HL-60 (cell line): ENCODE measurements around the gene NUDT2.
"Not testable (repeated sequence)": the region's sequence is repeated elsewhere in the genome, so short reads cannot be mapped to it uniquely, and the experiment has no call there.

Source experiments
- DNase-seq, 2 experiments: peaks; one replicate each; pipeline ENCODE4 v3.0.0-alpha.2; 2010 to 2020; ENCODE audit warnings: low read depth in 1 of 2, low spot score in 1 of 2
- H3K27ac ChIP-seq: fragments of 250-450 bp; sonication (Bioruptor Pico); replicated peaks from 2 replicates; pipeline ENCODE4 v1.5.1; 2020; ENCODE audit warnings: mild to moderate bottlenecking, moderate library complexity
- H3K27me3 ChIP-seq: fragments of 250-450 bp; sonication (Bioruptor Pico); 2 replicates; pipeline ENCODE4 v1.5.1; 2021; ENCODE audit warnings: mild to moderate bottlenecking, moderate library complexity; ENCODE audit not compliant: insufficient read depth, poor library complexity, severe bottlenecking
- H3K4me3 ChIP-seq: replicated peaks from 2 replicates; pipeline ENCODE4 v1.5.1; 2011; ENCODE audit warnings: mild to moderate bottlenecking, control low read depth, low read length; ENCODE audit not compliant: insufficient read depth
- GABPA ChIP-seq: IDR thresholded peaks from 2 replicates; pipeline ENCODE4 v1.6.1; 2012; ENCODE audit warnings: low read depth
- POLR2AphosphoS5 ChIP-seq: IDR thresholded peaks from 2 replicates; pipeline ENCODE4 v1.6.1; 2012; ENCODE audit warnings: low read depth
- SPI1 ChIP-seq: IDR thresholded peaks from 2 replicates; pipeline ENCODE4 v1.6.1; 2012; ENCODE audit warnings: low read depth, mild to moderate bottlenecking, borderline replicate concordance
- TF ChIP-seq, protein P1 (sequence below): IDR thresholded peaks from 2 replicates; pipeline ENCODE4 v1.6.1; 2012; ENCODE audit warnings: low read depth; ENCODE audit not compliant: insufficient replicate concordance
- TF ChIP-seq, protein P2 (sequence below): IDR thresholded peaks from one replicate; pipeline ENCODE4 v1.5.1; 2011; ENCODE audit warnings: low read length, control low read depth, inconsistent platforms; ENCODE audit not compliant: insufficient read depth

NUDT2 gene

DNA sequence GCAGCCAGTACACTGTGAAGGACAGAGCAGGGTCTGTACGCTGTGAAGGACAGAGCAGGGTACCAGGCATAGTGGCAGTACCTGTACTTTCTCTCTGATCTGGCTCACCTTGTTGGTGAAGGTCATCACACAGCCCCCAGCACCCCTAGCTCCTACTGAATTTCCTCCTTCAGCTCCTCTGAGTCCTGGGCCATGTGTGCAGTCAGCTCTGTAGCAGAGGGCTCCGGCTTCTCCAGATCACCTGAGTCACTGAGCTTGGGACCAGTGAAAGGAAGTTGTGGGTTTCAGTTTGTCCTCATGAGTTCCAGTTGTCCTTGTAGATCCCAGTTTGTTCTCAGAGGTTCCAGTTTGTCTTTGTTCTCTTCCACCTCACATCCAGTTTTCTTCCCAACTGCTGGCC lies 5.5 kb downstream of the NUDT2 start:
- H3K4me3 ChIP-seq = no peak overlapping the region
- H3K27me3 ChIP-seq = no peaks in the 10 kb centered on the region
- no peak for TF ChIP-seq GABPA
- no peak for TF ChIP-seq SPI1
- TF ChIP-seq, protein P1, sequence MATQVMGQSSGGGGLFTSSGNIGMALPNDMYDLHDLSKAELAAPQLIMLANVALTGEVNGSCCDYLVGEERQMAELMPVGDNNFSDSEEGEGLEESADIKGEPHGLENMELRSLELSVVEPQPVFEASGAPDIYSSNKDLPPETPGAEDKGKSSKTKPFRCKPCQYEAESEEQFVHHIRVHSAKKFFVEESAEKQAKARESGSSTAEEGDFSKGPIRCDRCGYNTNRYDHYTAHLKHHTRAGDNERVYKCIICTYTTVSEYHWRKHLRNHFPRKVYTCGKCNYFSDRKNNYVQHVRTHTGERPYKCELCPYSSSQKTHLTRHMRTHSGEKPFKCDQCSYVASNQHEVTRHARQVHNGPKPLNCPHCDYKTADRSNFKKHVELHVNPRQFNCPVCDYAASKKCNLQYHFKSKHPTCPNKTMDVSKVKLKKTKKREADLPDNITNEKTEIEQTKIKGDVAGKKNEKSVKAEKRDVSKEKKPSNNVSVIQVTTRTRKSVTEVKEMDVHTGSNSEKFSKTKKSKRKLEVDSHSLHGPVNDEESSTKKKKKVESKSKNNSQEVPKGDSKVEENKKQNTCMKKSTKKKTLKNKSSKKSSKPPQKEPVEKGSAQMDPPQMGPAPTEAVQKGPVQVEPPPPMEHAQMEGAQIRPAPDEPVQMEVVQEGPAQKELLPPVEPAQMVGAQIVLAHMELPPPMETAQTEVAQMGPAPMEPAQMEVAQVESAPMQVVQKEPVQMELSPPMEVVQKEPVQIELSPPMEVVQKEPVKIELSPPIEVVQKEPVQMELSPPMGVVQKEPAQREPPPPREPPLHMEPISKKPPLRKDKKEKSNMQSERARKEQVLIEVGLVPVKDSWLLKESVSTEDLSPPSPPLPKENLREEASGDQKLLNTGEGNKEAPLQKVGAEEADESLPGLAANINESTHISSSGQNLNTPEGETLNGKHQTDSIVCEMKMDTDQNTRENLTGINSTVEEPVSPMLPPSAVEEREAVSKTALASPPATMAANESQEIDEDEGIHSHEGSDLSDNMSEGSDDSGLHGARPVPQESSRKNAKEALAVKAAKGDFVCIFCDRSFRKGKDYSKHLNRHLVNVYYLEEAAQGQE = no peak
- TF ChIP-seq, protein P2, sequence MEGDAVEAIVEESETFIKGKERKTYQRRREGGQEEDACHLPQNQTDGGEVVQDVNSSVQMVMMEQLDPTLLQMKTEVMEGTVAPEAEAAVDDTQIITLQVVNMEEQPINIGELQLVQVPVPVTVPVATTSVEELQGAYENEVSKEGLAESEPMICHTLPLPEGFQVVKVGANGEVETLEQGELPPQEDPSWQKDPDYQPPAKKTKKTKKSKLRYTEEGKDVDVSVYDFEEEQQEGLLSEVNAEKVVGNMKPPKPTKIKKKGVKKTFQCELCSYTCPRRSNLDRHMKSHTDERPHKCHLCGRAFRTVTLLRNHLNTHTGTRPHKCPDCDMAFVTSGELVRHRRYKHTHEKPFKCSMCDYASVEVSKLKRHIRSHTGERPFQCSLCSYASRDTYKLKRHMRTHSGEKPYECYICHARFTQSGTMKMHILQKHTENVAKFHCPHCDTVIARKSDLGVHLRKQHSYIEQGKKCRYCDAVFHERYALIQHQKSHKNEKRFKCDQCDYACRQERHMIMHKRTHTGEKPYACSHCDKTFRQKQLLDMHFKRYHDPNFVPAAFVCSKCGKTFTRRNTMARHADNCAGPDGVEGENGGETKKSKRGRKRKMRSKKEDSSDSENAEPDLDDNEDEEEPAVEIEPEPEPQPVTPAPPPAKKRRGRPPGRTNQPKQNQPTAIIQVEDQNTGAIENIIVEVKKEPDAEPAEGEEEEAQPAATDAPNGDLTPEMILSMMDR = no peak
- TF ChIP-seq POLR2AphosphoS5 = no peak
- no peak overlapping the region for H3K27ac ChIP-seq
- no peak for DNase-seq

DNA sequence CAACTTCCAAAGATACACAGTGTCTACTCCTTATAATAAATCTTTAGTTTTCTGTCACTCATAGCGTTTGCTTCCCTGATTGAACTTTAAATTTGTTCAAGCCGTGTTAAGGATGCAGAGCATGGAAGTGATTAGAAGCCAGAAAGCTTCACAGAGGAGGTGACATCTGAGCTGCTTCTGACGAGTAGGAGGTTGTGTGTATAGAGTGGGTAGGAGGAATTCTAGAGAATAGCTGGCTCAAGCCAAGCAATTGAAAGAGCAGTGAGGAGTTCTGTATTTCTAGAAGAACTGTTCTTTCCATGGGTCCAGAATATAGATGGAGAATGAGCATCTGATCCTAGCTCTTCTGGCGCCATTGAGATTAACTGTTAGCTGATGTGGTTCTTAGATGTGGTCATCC lies 6.0 kb downstream of the NUDT2 start:
- Histone ChIP-seq H3K27me3 (no peaks in the 10 kb centered on the region), H3K27ac (no peak overlapping the region), H3K4me3 (no peak overlapping the region)
- TF ChIP-seq SPI1 (no peak), GABPA (no peak), POLR2AphosphoS5 (no peak)
- TF ChIP-seq, protein P1 = no peak
- TF ChIP-seq, protein P2 = no peak
- DNase-seq = no peak

DNA sequence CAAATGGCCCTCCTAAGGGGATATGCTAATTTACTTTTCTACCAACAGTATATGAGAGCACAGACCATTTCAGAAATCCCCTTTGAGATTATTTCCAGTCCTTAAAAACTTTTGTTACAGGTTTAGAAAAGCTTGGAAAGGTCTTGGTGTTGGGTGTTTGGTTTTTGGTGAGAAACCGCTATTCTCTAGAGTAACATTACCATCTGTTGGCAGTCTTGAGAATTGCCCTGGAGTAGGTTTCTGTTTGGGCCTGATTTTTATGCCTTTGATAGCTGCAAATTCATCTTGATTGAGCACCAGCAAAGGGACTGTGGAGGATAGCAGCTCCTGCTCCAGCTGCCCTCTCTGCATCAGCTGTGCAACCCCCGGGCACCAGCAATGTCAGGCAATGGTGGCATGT lies 8.0 kb downstream of the NUDT2 start:
- no peak for TF ChIP-seq SPI1
- no peak for DNase-seq
- H3K27me3 ChIP-seq = no peaks in the 10 kb centered on the region
- no peak overlapping the region for H3K27ac ChIP-seq
- no peak overlapping the region for H3K4me3 ChIP-seq

DNA sequence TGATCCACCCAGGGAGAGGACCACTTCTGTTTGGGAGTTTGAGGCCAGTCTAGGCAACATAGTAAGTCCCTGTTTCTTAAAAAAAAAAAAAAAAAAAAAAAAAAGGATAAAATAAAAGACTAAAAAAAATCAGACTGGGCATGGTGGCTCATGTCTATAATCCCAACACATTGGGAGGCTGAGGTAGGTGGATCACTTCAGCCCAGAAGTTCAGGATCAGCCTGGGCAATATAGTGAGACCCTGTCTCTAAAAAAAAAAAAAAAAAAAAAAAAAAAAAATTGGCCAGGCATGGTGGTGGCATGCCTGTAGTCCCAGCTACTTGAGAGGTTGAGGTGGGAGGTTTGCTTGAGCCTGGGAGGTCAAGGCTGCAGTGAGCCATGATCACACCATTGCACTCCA lies 8.7 kb downstream of the NUDT2 start:
- H3K27me3 ChIP-seq, H3K27ac ChIP-seq, H3K4me3 ChIP-seq, DNase-seq: not testable (repeated sequence)

DNA sequence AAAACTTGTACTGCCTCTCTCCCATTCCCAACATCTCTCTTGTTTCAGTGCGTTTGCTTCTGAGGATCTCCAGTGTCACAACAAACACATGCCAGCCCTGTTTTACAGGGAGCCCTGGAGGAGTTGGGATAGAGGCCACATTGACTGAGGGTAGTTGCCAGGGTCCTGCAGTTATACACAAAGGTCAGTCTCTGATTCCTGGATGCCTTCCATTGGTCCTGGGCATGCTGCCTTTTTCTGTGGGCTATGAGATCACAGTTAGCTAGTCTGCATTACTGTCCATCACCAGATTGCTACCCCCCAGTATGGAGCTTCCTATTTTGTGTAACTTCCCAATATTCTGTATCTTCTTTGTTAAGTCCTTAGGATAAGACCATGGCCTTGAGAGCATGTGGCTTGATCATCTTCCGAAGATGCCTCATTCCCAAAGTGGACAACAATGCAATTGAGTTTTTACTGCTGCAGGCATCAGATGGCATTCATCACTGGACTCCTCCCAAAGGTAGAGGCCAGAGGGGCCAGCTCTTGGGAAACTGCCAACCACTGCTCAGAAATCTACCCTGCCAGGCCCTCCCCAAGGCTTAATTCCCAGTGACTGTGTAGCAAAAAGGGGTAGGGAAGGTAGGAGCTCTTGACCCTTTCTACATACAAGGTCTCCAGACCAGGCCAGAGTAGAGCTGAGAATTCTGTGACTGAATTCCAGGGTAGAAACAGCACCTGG lies 9.5 kb downstream of the NUDT2 start:
- H3K27me3 ChIP-seq = no peaks in the 10 kb centered on the region
- H3K4me3 ChIP-seq = no peak overlapping the region
- DNase-seq = no peak
- TF ChIP-seq, protein P1 = no peak
- TF ChIP-seq POLR2AphosphoS5 (no peak), GABPA (no peak), SPI1 (no peak)
- TF ChIP-seq, protein P2 = no peak
- H3K27ac ChIP-seq = no peak overlapping the region
